ENCODE measurements around the gene SLC48A1.

SLC48A1 gene

GRCh38 chr12:47777151-47777550, 4.1 kb downstream of the SLC48A1 start:
- no peak for DNase-seq (ENCODE audit: low read depth)

GRCh38 chr12:47777741-47778558, 4.9 kb downstream of the SLC48A1 start:
- DNase-seq (ENCODE audit: low read depth), result no peak

GRCh38 chr12:47778881-47779280, 5.8 kb downstream of the SLC48A1 start:
- DNase-seq (ENCODE audit: low read depth), result no peak

- DNase-seq (ENCODE audit: low read depth), result peak; percentile 85
These were observed 6.4 kb downstream of the SLC48A1 start for GRCh38 chr12:47779301-47779942.

GRCh38 chr12:47779943-47780504, 7.0 kb downstream of the SLC48A1 start:
- DNase-seq (ENCODE audit: low read depth), result no peak

GRCh38 chr12:47781479-47782371, 8.7 kb downstream of the SLC48A1 start:
- DNase-seq (ENCODE audit: low read depth), result no peak

- DNase-seq (ENCODE audit: low read depth), result no peak
These were observed 9.3 kb downstream of the SLC48A1 start for GRCh38 chr12:47782372-47782770.

- no peak for DNase-seq (ENCODE audit: low read depth)
These were observed 10.2 kb downstream of the SLC48A1 start for GRCh38 chr12:47783024-47783755.

- no peak for DNase-seq (ENCODE audit: low read depth)
These were observed 11.1 kb downstream of the SLC48A1 start for GRCh38 chr12:47783821-47784819.

- DNase-seq (ENCODE audit: low read depth), result no peak
These were observed 12.2 kb downstream of the SLC48A1 start for GRCh38 chr12:47785036-47785886.

GRCh38 chr12:47785887-47786661, 13.0 kb downstream of the SLC48A1 start:
- no peak for DNase-seq (ENCODE audit: low read depth)

- no peak for DNase-seq (ENCODE audit: low read depth)
These were observed 13.7 kb downstream of the SLC48A1 start for GRCh38 chr12:47786662-47787280.

- no peak for DNase-seq (ENCODE audit: low read depth)
These were observed 14.7 kb downstream of the SLC48A1 start for GRCh38 chr12:47787596-47788319.

- no peak for DNase-seq (ENCODE audit: low read depth)
These were observed 16.1 kb downstream of the SLC48A1 start for GRCh38 chr12:47789141-47789540.

- no peak for DNase-seq (ENCODE audit: low read depth)
These were observed 16.9 kb downstream of the SLC48A1 start for GRCh38 chr12:47789712-47790489.

- no peak for DNase-seq (ENCODE audit: low read depth)
These were observed 17.8 kb downstream of the SLC48A1 start for GRCh38 chr12:47790676-47791350.
